ENCODE measurements around the gene SDHAF2.

- TF ChIP-seq CTCF (IDR thresholded peaks at IDR 0.05) (no peak), POLR2A (IDR thresholded peaks at IDR 0.05) (no peak), POLR2AphosphoS5 (IDR thresholded peaks at IDR 0.05) (no peak)
Observed at GRCh38 chr11:61486779-61487178, 56.9 kb downstream of the SDHAF2 start.
